GM18868 (cell line): ENCODE measurements around the gene KCNC4.
A peak's percentile ranks its signal among the peaks of the same experiment; 100 is the strongest.

Experiments
- ATAC-seq: cut with Tn5 transposase; IDR thresholded peaks from one replicate; pipeline ENCODE4 v1.9.1; 2021; ENCODE audit warnings: mild to moderate bottlenecking, moderate library complexity; ENCODE audit not compliant: unreplicated experiment

Gene KCNC4

DNA sequence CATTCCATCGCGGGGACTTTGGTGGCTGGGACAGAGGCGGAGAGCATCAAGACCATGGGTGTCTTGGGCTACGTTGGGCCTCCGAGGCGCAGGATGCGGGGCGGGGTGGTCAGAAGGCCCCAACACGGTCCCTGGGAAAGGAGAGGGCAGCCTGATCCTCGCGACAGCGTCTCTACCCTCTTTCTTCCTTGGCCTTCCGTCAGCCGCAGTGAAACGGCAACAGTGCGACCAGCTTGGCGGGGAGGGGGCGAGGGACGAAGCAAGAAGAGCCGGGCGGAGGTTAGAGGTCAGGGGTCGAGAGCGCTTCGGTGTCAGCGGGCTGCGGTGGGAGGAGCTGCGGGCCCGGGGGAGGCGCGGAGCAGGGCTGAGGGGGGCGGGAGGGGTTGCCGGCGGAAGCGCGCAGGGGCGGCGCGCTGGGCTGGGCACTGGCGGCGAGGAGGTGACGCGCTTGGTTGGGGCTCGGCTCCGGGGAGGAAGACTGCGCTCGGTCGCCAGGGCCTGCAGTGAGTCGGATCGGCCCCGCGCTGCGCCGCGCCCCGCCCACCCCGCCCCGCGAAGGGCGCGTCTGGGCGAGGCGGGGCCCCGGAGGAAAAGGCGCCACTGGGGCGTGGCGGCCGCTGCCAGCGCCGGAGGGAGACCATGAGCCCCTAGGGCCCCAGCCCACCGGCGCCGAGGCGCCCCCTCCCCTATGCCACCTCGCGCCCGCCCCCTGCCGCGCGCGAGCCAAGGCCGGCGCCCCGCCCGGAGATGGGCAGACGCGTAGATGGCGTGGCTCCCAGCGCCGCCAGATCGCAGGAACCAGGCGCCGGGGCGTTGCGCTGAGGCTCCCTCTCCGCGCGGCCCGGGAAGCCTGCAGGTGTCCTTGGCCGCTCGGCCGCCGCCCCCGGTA is at the start of gene KCNC4:
KCNC4 (plus strand) TSS at position 600 of the 889 bp plus-strand sequence. CDS start 1,186 bp downstream, outside the sequence.
- ATAC-seq: peak; percentile 88

GRCh38 chr1:110160538-110161100 is 49.5 kb upstream of the KCNC4 start:
- no peak for ATAC-seq

- ATAC-seq: no peak
These were observed 48.9 kb upstream of the KCNC4 start for GRCh38 chr1:110161165-110161564.

DNA sequence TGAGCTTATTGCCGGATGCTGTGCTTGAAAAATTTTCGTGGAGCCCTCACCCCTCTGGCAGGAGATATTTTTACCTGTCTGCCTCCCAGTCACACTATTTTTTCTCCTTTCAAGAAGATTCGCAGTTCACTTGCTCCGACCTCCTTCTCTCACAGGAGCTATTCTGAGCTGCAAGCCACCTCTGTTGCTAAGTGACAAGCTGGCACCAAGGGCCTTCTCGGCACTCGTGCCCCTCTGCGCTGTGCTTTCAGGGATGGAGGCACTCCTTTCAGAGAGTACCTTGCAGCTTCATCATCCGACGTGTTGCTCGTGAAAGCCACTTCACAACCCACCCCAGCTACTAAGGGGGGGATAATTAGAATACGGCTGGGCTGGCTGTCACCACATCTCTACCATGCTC is 48.3 kb upstream of the KCNC4 start:
- no peak for ATAC-seq

- no peak for ATAC-seq
These were observed 46.5 kb upstream of the KCNC4 start for GRCh38 chr1:110163591-110163990.

GRCh38 chr1:110164725-110165350 is 45.3 kb upstream of the KCNC4 start:
- ATAC-seq: no peak

- no peak for ATAC-seq
These were observed 44.3 kb upstream of the KCNC4 start for GRCh38 chr1:110165761-110166231.

- ATAC-seq: no peak
These were observed 43.3 kb upstream of the KCNC4 start for GRCh38 chr1:110166861-110167260.

DNA sequence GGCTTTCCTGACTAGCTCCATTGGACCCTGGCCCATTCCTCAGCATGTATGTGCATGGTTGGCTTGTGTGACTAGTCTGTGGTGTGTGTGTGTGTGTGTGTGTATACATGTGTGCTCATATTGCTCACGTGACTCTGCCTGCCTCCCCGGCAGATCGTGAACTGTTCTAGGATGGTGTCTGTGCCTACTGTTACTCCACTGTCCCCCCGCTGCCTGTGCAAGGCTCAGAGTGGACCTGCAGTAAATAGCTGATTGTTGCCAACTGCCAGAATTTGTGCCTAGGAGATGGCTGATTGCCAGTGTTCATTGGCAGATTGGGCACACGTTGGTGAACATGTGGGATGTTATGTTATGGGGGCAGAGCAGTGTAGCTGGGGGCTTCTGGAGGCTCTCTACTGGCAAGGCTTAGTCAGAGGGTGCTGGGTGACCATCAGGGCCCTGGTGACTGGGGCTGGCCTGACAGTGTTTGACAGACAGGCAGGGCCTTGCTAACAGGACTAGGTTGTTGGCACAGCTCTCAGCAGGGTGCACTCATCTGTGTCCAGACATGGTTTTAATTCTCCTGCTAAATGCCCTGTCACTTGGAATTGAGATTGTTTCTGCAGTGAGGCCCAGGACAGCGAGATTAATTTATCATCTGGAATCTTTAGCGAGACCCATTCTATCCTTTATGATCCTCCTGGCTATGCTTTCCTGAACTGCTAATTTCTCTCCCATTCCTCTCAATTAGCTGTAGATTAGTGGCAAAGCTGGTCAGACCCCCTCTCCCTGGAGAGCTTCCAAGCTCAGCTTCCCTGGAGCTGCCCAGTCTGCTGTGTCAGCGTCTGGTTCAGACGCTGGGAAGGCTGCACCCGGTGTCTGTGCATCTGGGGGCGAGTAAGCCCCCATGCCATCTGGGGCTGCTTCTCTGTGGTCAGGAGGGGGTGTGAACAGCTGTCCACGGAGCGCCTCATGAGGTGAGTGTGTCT is 39.1 kb upstream of the KCNC4 start:
- ATAC-seq: no peak

- no peak for ATAC-seq
These were observed 38.1 kb upstream of the KCNC4 start for GRCh38 chr1:110172001-110172400.

DNA sequence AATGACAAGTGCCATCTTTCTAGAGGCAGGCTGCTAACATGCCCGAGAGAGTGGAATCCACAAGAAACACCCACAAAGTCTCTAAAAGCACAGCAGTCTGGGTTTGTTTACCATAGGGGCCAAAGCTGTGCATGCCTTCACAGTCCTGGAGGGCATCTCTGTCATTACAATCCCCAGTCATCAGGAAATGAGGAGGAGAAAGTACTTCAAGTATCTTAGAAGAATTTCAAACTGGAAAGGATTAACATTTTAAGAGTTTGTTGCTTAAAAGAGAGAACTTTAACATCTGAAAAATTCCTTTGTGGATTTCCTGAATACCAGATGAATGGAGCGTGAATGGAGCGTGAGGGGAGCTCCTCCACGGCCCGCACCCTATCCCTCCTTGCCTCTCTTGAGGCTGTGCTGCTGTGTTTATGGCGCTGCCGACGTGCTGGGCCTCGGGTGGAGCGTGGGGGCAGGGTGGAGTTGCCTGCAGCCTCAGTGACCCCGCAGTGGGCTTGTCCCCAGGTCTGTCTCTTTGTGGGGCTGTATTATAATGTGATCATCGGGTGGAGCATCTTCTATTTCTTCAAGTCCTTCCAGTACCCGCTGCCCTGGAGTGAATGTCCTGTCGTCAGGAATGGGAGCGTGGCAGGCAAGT is 36.5 kb upstream of the KCNC4 start:
- no peak for ATAC-seq

DNA sequence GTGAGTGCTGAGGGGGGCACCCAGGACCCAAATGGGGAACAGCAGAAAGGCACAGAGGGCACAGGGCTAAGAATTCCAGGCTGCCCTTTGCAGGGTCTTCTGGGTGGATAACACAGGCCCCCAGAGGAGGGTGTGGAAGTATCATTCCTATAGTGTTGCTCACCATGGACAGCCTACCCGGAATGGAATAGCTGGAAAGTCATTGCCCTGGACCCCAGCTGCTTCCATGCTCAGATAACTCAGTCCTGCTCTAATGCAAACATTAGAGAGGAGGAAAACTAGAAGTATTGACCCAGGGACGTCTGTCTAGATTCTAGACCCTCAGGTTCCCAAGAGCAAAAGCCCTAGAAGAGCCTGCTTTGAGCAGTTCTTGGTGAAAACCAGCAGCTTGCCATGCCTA is 35.2 kb upstream of the KCNC4 start:
- ATAC-seq: no peak

DNA sequence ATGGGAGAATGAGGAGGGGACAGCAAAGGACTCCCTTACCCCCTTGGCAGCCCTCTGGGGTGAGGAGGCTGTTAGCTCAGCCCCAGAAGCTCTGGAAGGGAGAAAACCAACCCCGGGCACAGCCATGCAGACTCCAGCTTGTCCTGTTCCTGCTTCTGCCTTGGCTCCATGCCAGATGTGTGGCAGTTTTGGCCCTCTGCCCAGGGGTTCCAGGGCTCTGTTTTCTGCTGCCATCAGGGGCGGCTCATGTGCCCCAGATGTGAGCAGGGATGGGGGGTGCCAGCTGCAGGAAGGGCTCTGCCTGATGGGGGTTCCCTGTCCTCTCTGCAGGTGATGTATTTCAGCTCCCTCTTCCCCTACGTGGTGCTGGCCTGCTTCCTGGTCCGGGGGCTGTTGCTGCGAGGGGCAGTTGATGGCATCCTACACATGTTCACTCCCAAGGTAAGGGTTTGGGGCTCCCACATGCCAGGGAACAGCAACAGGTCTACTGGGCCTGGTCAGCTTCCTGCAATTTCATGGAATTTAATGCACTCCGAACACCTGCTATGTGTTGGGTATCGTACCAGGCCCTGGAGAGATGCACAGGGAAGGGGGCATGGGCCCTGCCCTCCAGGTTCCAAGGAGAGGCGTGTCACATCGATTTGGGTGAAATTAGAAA is 33.7 kb upstream of the KCNC4 start:
- no peak for ATAC-seq

DNA sequence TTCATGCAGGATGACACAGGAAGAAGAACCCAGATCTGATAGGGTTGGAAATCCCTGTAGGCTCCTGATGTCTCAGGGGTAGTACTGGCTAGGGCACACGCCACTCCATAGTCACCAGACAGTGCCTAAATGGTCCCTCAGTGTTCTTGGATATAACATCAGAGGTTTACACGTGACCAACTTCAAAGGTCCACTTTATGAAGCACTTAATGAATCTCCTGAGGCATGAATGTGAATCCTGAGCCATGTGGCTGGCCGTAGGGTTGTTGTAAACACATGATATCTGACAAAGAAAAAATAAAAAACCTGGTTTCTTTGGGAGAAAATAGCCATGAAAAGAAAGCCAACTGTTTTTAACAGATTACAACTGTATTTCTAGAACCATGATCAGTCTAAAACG is 32.3 kb upstream of the KCNC4 start:
- ATAC-seq: no peak

DNA sequence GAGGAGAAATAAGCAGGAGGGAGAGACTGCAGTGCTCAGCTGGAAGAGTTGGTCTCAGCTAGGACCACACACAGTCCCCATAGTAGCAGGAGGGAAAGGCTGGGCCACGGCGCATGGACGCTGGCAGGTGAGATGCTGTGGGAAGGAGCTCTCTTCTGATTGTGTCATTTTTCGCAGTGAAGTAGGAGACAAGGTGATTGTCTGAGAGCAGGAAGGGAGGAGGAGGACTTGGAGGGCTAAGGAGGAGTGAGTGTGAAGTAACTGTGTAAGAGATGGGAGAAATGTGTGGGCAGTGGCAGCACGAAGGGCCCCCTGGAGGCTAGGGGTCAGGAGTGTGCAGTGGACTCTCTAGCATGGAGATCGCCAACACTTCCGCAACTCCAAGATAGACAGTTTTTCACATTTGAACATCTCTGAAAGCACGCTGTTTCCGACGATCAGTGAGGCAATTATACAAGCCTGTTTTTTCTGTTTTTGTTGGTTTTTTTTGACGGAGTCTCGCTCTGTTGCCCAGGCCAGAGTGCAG is 26.4 kb upstream of the KCNC4 start:
- ATAC-seq: no peak

DNA sequence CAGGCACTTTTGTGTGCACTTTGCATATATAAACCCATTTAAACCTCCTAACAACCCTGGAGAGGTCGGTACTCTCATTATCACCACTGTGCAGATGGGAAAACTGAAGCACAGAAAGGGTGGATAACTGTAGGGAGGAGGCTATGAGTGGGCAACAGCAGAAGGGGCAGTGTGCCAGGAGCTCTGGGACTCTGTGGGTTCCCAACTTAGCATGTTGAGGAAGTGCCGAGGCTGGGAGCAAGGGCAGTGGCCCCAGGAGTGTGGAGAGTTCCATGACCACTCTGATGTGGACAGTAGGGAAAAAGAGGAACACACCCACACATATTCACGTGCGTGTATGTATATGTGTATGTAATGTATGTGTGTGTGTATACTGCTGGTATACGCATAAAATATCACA is 25.7 kb upstream of the KCNC4 start:
- no peak for ATAC-seq

- no peak for ATAC-seq
These were observed 24.9 kb upstream of the KCNC4 start for GRCh38 chr1:110185181-110185580.

- no peak for ATAC-seq
These were observed 23.6 kb upstream of the KCNC4 start for GRCh38 chr1:110186558-110186957.

- no peak for ATAC-seq
These were observed 22.8 kb upstream of the KCNC4 start for GRCh38 chr1:110187139-110187890.
